ENCODE data around the gene CENPX. TPM values are rescaled to one million over a fixed set of nuclear protein-coding genes. Genes with fewer than 3 reads are reported as not detected.

The CENPX gene
- total and polyA plus RNA-seq, 2 of the 13 experiments (the other 11 are each of a cell fraction or from before 2014, with no cell fraction given): 92.7 to 170 TPM

GRCh38 chr17:82023447-82024241 lies 966 bp upstream of the CENPX start (continued):
- TF ChIP-seq ZBTB4 (CRISPR knock-in tag; IDR thresholded peaks at IDR 0.05; ENCODE audit: borderline replicate concordance): no peak
- TF ChIP-seq ZNF589 (CRISPR knock-in tag; conservative IDR thresholded peaks at IDR 0.05): peak; percentile 56; the same call in 1 of the 2 replicates
- no peak for TF ChIP-seq HMGA1 (CRISPR knock-in tag; conservative IDR thresholded peaks at IDR 0.05)
- TF ChIP-seq ZNF282 (IDR thresholded peaks at IDR 0.05; ENCODE audit: partially characterized antibody): no peak
- peak; percentile 60; the same call in 1 of the 2 replicates for TF ChIP-seq ZNF800 (CRISPR knock-in tag; IDR thresholded peaks at IDR 0.05)
- TF ChIP-seq DBP (CRISPR knock-in tag; IDR thresholded peaks at IDR 0.05; ENCODE audit: not compliant biosample characterization): no peak
- 0 out of 2 replicates have a peak, but pooled peaks have one; percentile 38 for TF ChIP-seq HNRNPL (IDR thresholded peaks at IDR 0.05; ENCODE audit: low read depth, low read length)
- no peak; the same call in 1 of the 2 replicates for TF ChIP-seq FOXC1 (CRISPR knock-in tag; IDR thresholded peaks at IDR 0.05; ENCODE audit: borderline replicate concordance)
- no peak for TF ChIP-seq RFX1 (IDR thresholded peaks at IDR 0.05)
- no peak for TF ChIP-seq TRIM24 (CRISPR knock-in tag; IDR thresholded peaks at IDR 0.05)
- no peak for TF ChIP-seq LCORL (IDR thresholded peaks at IDR 0.05)
- no peak for TF ChIP-seq LCORL (CRISPR knock-in tag; IDR thresholded peaks at IDR 0.05)
- peak; percentile 15; the same call in 1 of the 2 replicates for TF ChIP-seq ZNF83 (CRISPR knock-in tag; IDR thresholded peaks at IDR 0.05; ENCODE audit: borderline replicate concordance)
- no peak for TF ChIP-seq ATRX (CRISPR knock-in tag; IDR thresholded peaks at IDR 0.05; ENCODE audit: borderline replicate concordance)
- no peak for TF ChIP-seq TCF7 (IDR thresholded peaks at IDR 0.05; ENCODE audit: low read depth)
- no peak for TF ChIP-seq DR1 (CRISPR knock-in tag; IDR thresholded peaks at IDR 0.05)
- TF ChIP-seq ZEB1 (IDR thresholded peaks at IDR 0.05; ENCODE audit: insufficient replicate concordance, low read depth): no peak
- TF ChIP-seq ERF (CRISPR knock-in tag; IDR thresholded peaks at IDR 0.05): no peak; the same call in 1 of the 2 replicates
- no peak for TF ChIP-seq ZNF33A (CRISPR knock-in tag; IDR thresholded peaks at IDR 0.05; ENCODE audit: borderline replicate concordance)
- no peak for TF ChIP-seq ZNF784 (CRISPR knock-in tag; IDR thresholded peaks at IDR 0.05; ENCODE audit: borderline replicate concordance)
- TF ChIP-seq ZNF362 (CRISPR knock-in tag; IDR thresholded peaks at IDR 0.05; ENCODE audit: borderline replicate concordance): no peak

All from HepG2 (cell line).